GM12878 (cell line): ENCODE results near the gene LIPM. TPM values are rescaled to one million over a fixed set of nuclear protein-coding genes. Genes with fewer than 3 reads are reported as not detected.

Experiments
- ATAC-seq: fragments of 200-7000 bp; cut with Tn5 transposase; 3 replicates; pipeline ENCODE4 v1.9.1; 2020; ENCODE audit warnings: mild to moderate bottlenecking, moderate library complexity
- BruUV-seq: library from RNA; stranded (reverse); fragments of 400-500 nt; replicated peaks from 2 replicates; lab custom pipeline; 2021; lab: Mats Ljungman, UMichigan
- CTCF ChIA-PET: fragments of 300-600 bp; sonication (Branson Sonifier 250); formaldehyde crosslinking; extraction: SDS; loops from one replicate; lab custom pipeline; 2021; ENCODE audit warnings: inconsistent platforms; lab: Yijun Ruan, JAX
- POLR2A ChIA-PET: fragments of 350-600 bp; formaldehyde crosslinking; extraction: SDS; loops from one replicate; lab custom pipeline; 2021; ENCODE audit warnings: inconsistent platforms; lab: Charles Lee
- RAD21 ChIA-PET: fragments of 300-600 bp; sonication (Branson Sonifier 250); formaldehyde crosslinking; loops from one replicate; lab custom pipeline; 2023; ENCODE audit warnings: antibody characterized with exemption; ENCODE audit not compliant: unreplicated experiment; lab: Charles Lee
- SMC1A ChIA-PET: fragments of 300-600 bp; sonication (Branson Sonifier 250); formaldehyde crosslinking; loops from one replicate; lab custom pipeline; 2023; ENCODE audit not compliant: unreplicated experiment, uncharacterized antibody; lab: Charles Lee
- DNase-seq: peaks from one replicate; pipeline ENCODE4 v3.0.0-alpha.2; 2011; ENCODE audit warnings: low read depth, low spot score
- FAIRE-seq: peaks from 3 replicates; lab custom pipeline; 2011; peaks lifted over from hg19 to GRCh38; lab: Jason Lieb, UNC
- H2AFZ ChIP-seq: 2 replicates; pipeline ENCODE4 v1.6.0; 2011; ENCODE audit warnings: low read depth, low read length, control low read depth; ENCODE audit not compliant: control insufficient read depth
- H3K27ac ChIP-seq: 2 replicates; pipeline ENCODE4 v1.5.1; 2011; ENCODE audit warnings: control low read depth; ENCODE audit not compliant: control insufficient read depth, insufficient read depth
- H3K27me3 ChIP-seq, 2 experiments: replicated peaks in 1 of 2; 2 replicates each; pipeline versions ENCODE4 v1.6.0 to v1.6.1; 2011; ENCODE audit warnings: low read length in 1 of 2; ENCODE audit not compliant: control insufficient read depth in 2 of 2, insufficient read depth in 2 of 2
- H3K36me3 ChIP-seq, 2 experiments: 2 replicates each; pipeline ENCODE4 v1.5.1; 2011; ENCODE audit warnings: low read length in 1 of 2; ENCODE audit not compliant: control insufficient read depth in 2 of 2, insufficient read depth in 2 of 2
- H3K4me1 ChIP-seq: 2 replicates; pipeline ENCODE4 v1.6.1; 2011; ENCODE audit warnings: mild to moderate bottlenecking, low read length, moderate library complexity, mixed read lengths; ENCODE audit not compliant: control insufficient read depth, insufficient read depth
- H3K4me2 ChIP-seq: 2 replicates; pipeline ENCODE4 v1.6.0; 2011; ENCODE audit warnings: control low read depth; ENCODE audit not compliant: control insufficient read depth, insufficient read depth
- H3K4me3 ChIP-seq: fragments of 200-600 bp; sonication (generic); 2 replicates; pipeline ENCODE4 v1.5.1; 2016
- H3K79me2 ChIP-seq: 2 replicates; pipeline ENCODE4 v1.6.0; 2011; ENCODE audit warnings: low read length; ENCODE audit not compliant: control insufficient read depth, insufficient read depth
- H3K9ac ChIP-seq: 2 replicates; pipeline ENCODE4 v1.8.0; 2011; ENCODE audit warnings: low read length, control low read depth, mixed read lengths; ENCODE audit not compliant: control insufficient read depth, insufficient read depth
- H3K9me3 ChIP-seq: replicated peaks from 3 replicates; pipeline ENCODE4 v1.5.1; 2011; ENCODE audit warnings: mild to moderate bottlenecking, low read length; ENCODE audit not compliant: control insufficient read depth, insufficient read depth
- H4K20me1 ChIP-seq: 2 replicates; pipeline ENCODE4 v1.6.0; 2011; ENCODE audit not compliant: control insufficient read depth, insufficient read depth
- CBX5 ChIP-seq: sonication (generic); IDR thresholded peaks from 2 replicates; pipeline ENCODE4 v1.6.1; 2016; ENCODE audit warnings: low read depth, moderate library complexity, mild to moderate bottlenecking, inconsistent platforms
- ESRRA ChIP-seq: IDR thresholded peaks from 2 replicates; pipeline ENCODE4 v1.6.1; 2012; ENCODE audit warnings: mild to moderate bottlenecking, low read length, improper control_type of control experiment
- IRF4 ChIP-seq: IDR thresholded peaks from 2 replicates; pipeline ENCODE4 v1.6.1; 2011; ENCODE audit warnings: low read depth, low read length
- MYB ChIP-seq: fragments of 150-350 bp; IDR thresholded peaks from 2 replicates; pipeline ENCODE4 v1.6.1; 2014; ENCODE audit warnings: mild to moderate bottlenecking, low read depth, low read length, borderline replicate concordance
- STAT1 ChIP-seq: fragments of 450-650 bp; conservative IDR thresholded peaks from 2 replicates; pipeline ENCODE4 v1.6.1; 2014; ENCODE audit warnings: antibody characterized with exemption, mild to moderate bottlenecking
- ZNF384 ChIP-seq: IDR thresholded peaks from 2 replicates; pipeline ENCODE4 v1.6.1; 2012; ENCODE audit warnings: low read depth, mild to moderate bottlenecking, low read length, improper control_type of control experiment, borderline replicate concordance
- ZZZ3 ChIP-seq: IDR thresholded peaks from 2 replicates; pipeline ENCODE4 v1.6.1; 2011; ENCODE audit warnings: low read depth; ENCODE audit not compliant: control insufficient read depth, insufficient read length
- WGBS: methylation state at CpG from one replicate; pipeline ENCODE4 v1.1.6; 2016; ENCODE audit warnings: low lambda C conversion rate; ENCODE audit not compliant: insufficient replicate concordance, insufficient coverage; ENCODE audit errors: missing lambda C conversion rate; 5-methylcytosine and 5-hydroxymethylcytosine counted together
- in situ Hi-C: fragments of 300-500 bp; cut with MboI; formaldehyde crosslinking; loops from 9 replicates; pipeline ENCODE4 v1.14.3; 2018; ENCODE audit warnings: mixed read lengths
- intact Hi-C: fragments of 100-400 bp; cut with micrococcal nuclease; formaldehyde crosslinking; loops from one replicate; pipeline ENCODE4 v1.14.2; 2022; ENCODE audit not compliant: unreplicated experiment
- polyA plus RNA-seq, 11 experiments: library from polyadenylated mRNA; depleted of rRNA in 4 of 11; unstranded in 6 of 11; stranded (reverse) in 5 of 11; fragments of >200 nt; fragmentation: Nextera tagmentation in 4 of 11; fragmentation: Illumina TruSeq in 1 of 11; extraction: Ambion mirVana in 4 of 11; extraction: Trizol in 1 of 11; gene quantifications; 1 replicate in 1 of 11; 2 replicates in 10 of 11; pipeline versions ENCODE4 v1.2.1 to v1.2.3, GENCODE V29; 2011 to 2016; ENCODE audit warnings: inconsistent platforms in 2 of 11, missing spikeins in 2 of 11, low read depth in 1 of 11
- total RNA-seq, 4 experiments: library from RNA; depleted of rRNA in 3 of 4; stranded (reverse); fragments of >200 nt in 3 of 4; fragmentation: Illumina TruSeq in 1 of 4; extraction: Trizol in 1 of 4; gene quantifications; 2 replicates each; pipeline versions ENCODE4 v1.2.1 to v1.2.3, GENCODE V29; 2013 to 2021
- TF ChIP-seq, protein P1 (sequence below): IDR thresholded peaks from 2 replicates; pipeline ENCODE4 v1.6.1; 2012; ENCODE audit warnings: improper control_type of control experiment, low read depth, low read length; ENCODE audit not compliant: insufficient replicate concordance
- TF ChIP-seq, protein P2 (sequence below): fragments of 450-650 bp; IDR thresholded peaks from 2 replicates; pipeline ENCODE4 v1.6.1; 2016; ENCODE audit warnings: mild to moderate bottlenecking, moderate library complexity, borderline replicate concordance
- TF ChIP-seq, protein P3 (sequence below): IDR thresholded peaks from 2 replicates; pipeline ENCODE4 v1.6.1; 2011; ENCODE audit warnings: borderline replicate concordance, low read depth, mild to moderate bottlenecking, moderate library complexity, mixed read lengths, low read length; ENCODE audit not compliant: insufficient read depth; ENCODE audit errors: extremely low read length

The LIPM gene
- total and polyA plus RNA-seq, 10 of the 15 experiments (the other 5 are each of a cell fraction or from before 2014, with no cell fraction given): not detected

DNA sequence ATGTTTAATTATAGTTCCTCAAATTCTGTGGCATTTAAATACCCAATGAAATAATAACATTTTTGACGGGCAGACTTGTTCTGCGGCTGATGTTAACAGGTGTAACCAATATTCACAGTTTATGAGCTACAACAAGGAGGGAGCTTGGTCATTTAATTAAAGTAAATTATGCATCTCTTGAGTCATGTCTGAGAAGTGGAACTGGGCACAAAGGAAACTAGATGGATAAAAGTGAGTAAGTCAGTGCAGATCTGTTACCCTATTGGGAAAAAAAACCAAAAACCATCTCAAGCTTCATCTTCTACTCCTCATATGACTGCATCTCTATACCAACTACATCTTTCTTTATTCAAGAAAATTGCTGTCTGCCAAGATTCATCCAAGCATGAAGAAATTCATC is 25.1 kb downstream of the LIPM start:
- H2AFZ ChIP-seq: no peak overlapping the region
- 98% methylated on average over 2 of the region's 2 CpGs for WGBS
- no peak overlapping the region for H3K4me2 ChIP-seq
- BruUV-seq: no TSS peak
- H3K79me2 ChIP-seq: no peaks in the 10 kb centered on the region
- no peaks in the 10 kb centered on the region for H3K36me3 ChIP-seq
- no peak overlapping the region for H3K9ac ChIP-seq
- TF ChIP-seq CBX5 (no peak), ZZZ3 (no peak), MYB (no peak), IRF4 (no peak), ZNF384 (no peak), STAT1 (no peak), ESRRA (no peak)
- TF ChIP-seq, protein P1, sequence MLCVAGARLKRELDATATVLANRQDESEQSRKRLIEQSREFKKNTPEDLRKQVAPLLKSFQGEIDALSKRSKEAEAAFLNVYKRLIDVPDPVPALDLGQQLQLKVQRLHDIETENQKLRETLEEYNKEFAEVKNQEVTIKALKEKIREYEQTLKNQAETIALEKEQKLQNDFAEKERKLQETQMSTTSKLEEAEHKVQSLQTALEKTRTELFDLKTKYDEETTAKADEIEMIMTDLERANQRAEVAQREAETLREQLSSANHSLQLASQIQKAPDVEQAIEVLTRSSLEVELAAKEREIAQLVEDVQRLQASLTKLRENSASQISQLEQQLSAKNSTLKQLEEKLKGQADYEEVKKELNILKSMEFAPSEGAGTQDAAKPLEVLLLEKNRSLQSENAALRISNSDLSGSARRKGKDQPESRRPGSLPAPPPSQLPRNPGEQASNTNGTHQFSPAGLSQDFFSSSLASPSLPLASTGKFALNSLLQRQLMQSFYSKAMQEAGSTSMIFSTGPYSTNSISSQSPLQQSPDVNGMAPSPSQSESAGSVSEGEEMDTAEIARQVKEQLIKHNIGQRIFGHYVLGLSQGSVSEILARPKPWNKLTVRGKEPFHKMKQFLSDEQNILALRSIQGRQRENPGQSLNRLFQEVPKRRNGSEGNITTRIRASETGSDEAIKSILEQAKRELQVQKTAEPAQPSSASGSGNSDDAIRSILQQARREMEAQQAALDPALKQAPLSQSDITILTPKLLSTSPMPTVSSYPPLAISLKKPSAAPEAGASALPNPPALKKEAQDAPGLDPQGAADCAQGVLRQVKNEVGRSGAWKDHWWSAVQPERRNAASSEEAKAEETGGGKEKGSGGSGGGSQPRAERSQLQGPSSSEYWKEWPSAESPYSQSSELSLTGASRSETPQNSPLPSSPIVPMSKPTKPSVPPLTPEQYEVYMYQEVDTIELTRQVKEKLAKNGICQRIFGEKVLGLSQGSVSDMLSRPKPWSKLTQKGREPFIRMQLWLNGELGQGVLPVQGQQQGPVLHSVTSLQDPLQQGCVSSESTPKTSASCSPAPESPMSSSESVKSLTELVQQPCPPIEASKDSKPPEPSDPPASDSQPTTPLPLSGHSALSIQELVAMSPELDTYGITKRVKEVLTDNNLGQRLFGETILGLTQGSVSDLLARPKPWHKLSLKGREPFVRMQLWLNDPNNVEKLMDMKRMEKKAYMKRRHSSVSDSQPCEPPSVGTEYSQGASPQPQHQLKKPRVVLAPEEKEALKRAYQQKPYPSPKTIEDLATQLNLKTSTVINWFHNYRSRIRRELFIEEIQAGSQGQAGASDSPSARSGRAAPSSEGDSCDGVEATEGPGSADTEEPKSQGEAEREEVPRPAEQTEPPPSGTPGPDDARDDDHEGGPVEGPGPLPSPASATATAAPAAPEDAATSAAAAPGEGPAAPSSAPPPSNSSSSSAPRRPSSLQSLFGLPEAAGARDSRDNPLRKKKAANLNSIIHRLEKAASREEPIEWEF: no peak
- TF ChIP-seq, protein P2, sequence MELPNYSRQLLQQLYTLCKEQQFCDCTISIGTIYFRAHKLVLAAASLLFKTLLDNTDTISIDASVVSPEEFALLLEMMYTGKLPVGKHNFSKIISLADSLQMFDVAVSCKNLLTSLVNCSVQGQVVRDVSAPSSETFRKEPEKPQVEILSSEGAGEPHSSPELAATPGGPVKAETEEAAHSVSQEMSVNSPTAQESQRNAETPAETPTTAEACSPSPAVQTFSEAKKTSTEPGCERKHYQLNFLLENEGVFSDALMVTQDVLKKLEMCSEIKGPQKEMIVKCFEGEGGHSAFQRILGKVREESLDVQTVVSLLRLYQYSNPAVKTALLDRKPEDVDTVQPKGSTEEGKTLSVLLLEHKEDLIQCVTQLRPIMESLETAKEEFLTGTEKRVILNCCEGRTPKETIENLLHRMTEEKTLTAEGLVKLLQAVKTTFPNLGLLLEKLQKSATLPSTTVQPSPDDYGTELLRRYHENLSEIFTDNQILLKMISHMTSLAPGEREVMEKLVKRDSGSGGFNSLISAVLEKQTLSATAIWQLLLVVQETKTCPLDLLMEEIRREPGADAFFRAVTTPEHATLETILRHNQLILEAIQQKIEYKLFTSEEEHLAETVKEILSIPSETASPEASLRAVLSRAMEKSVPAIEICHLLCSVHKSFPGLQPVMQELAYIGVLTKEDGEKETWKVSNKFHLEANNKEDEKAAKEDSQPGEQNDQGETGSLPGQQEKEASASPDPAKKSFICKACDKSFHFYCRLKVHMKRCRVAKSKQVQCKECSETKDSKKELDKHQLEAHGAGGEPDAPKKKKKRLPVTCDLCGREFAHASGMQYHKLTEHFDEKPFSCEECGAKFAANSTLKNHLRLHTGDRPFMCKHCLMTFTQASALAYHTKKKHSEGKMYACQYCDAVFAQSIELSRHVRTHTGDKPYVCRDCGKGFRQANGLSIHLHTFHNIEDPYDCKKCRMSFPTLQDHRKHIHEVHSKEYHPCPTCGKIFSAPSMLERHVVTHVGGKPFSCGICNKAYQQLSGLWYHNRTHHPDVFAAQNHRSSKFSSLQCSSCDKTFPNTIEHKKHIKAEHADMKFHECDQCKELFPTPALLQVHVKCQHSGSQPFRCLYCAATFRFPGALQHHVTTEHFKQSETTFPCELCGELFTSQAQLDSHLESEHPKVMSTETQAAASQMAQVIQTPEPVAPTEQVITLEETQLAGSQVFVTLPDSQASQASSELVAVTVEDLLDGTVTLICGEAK: no peak
- TF ChIP-seq, protein P3, sequence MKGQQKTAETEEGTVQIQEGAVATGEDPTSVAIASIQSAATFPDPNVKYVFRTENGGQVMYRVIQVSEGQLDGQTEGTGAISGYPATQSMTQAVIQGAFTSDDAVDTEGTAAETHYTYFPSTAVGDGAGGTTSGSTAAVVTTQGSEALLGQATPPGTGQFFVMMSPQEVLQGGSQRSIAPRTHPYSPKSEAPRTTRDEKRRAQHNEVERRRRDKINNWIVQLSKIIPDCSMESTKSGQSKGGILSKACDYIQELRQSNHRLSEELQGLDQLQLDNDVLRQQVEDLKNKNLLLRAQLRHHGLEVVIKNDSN: no peak
- POLR2A ChIA-PET: no interaction called here
- no peak overlapping the region for H3K4me3 ChIP-seq
- no peaks in the 10 kb centered on the region for H3K9me3 ChIP-seq
- 0 out of 2 replicates have a peak, but pooled peaks cover 3% of the 10 kb centered on the region for H3K4me1 ChIP-seq
- CTCF ChIA-PET: interaction anchor here (0.7 to 22.7 kb wide), 10 partner anchors 9 to 390 kb away, joined by 3 to 895 read pairs (median 5); no protein-coding TSS in a partner anchor
- no peak overlapping the region for H3K27ac ChIP-seq
- DNase-seq (no peak), ATAC-seq (no peak; the same call in 2 of the 3 replicates), FAIRE-seq (no peak)
- no peaks in the 10 kb centered on the region for H3K27me3 ChIP-seq
- SMC1A ChIA-PET: interaction anchor here (1.1 to 18.0 kb wide), 10 partner anchors 9 to 541 kb away, joined by 3 to 575 read pairs (median 4); no protein-coding TSS in a partner anchor
- in situ Hi-C loops (no loop called here), intact Hi-C loops (no loop called here)
- no peaks in the 10 kb centered on the region for H4K20me1 ChIP-seq
- RAD21 ChIA-PET: interaction anchor here (1.0 to 2.1 kb wide), 4 partner anchors 9 to 105 kb away, joined by 3 to 14 read pairs (median 8); no protein-coding TSS in a partner anchor
